H1 (cell line): ENCODE results near the gene THBS1. TPM values are rescaled to one million over a fixed set of nuclear protein-coding genes. Genes with fewer than 3 reads are reported as not detected.

ENCODE experiments used
- CTCF ChIA-PET: fragments of 300-600 bp; sonication (Branson Sonifier 250); formaldehyde crosslinking; loops from one replicate; lab custom pipeline; 2021; ENCODE audit not compliant: partially characterized antibody; lab: Charles Lee
- POLR2A ChIA-PET: fragments of 300-600 bp; sonication (Branson Sonifier 250); formaldehyde crosslinking; loops from one replicate; lab custom pipeline; 2021; ENCODE audit warnings: inconsistent platforms; ENCODE audit not compliant: partially characterized antibody; lab: Charles Lee
- DNase-seq, 2 experiments: peaks; one replicate each; pipeline versions ENCODE4 v3.0.0 to v3.0.0-alpha.2; 2010 to 2022; ENCODE audit warnings: low spot score in 2 of 2, low read depth in 1 of 2, mixed read lengths in 1 of 2
- FAIRE-seq: peaks from 2 replicates; lab custom pipeline; 2011; peaks lifted over from hg19 to GRCh38; lab: Jason Lieb, UNC
- H2AFZ ChIP-seq: 2 replicates; pipeline ENCODE4 v1.8.1; 2012; ENCODE audit warnings: low read length, inconsistent platforms
- H2AK5ac ChIP-seq: 2 replicates; pipeline ENCODE4 v1.6.1; 2013; ENCODE audit warnings: low read depth, low read length
- H2BK120ac ChIP-seq: replicated peaks from 2 replicates; pipeline ENCODE3; 2013; ENCODE audit warnings: low read depth, low read length, inconsistent platforms
- H2BK12ac ChIP-seq: 2 replicates; pipeline ENCODE4 v1.6.1; 2013; ENCODE audit warnings: low read depth, low read length
- H2BK15ac ChIP-seq: 2 replicates; pipeline ENCODE4 v1.6.1; 2013; ENCODE audit warnings: low read length
- H2BK20ac ChIP-seq: 2 replicates; pipeline ENCODE4 v1.6.1; 2013; ENCODE audit warnings: low read length
- H2BK5ac ChIP-seq: 2 replicates; pipeline ENCODE4 v1.6.1; 2013; ENCODE audit warnings: low read depth, low read length
- H3K14ac ChIP-seq: 2 replicates; pipeline ENCODE4 v1.6.1; 2013; ENCODE audit warnings: inconsistent platforms; ENCODE audit not compliant: insufficient read length
- H3K18ac ChIP-seq: 2 replicates; pipeline ENCODE4 v1.6.1; 2013; ENCODE audit warnings: low read length; ENCODE audit errors: extremely low read depth
- H3K23ac ChIP-seq: 2 replicates; pipeline ENCODE4 v1.6.1; 2013; ENCODE audit warnings: inconsistent platforms; ENCODE audit not compliant: insufficient read length
- H3K23me2 ChIP-seq: 2 replicates; pipeline ENCODE4 v1.6.1; 2013; ENCODE audit warnings: low read depth, low read length
- H3K27ac ChIP-seq: 2 replicates; pipeline ENCODE4 v1.6.1; 2011; ENCODE audit warnings: low read depth, low read length, inconsistent platforms
- H3K27me3 ChIP-seq, 4 experiments: replicated peaks in 1 of 4; 1 replicate in 1 of 4; 2 replicates in 3 of 4; pipeline versions ENCODE4 v1.6.1 to v1.8.1; 2011 to 2013; ENCODE audit warnings: low read length in 3 of 4, mild to moderate bottlenecking in 3 of 4, inconsistent platforms in 2 of 4, mixed read lengths in 2 of 4, moderate library complexity in 1 of 4; ENCODE audit not compliant: control insufficient read depth in 3 of 4, insufficient read depth in 3 of 4; ENCODE audit errors: extremely low read depth in 1 of 4
- H3K36me3 ChIP-seq, 4 experiments: 2 replicates each; pipeline versions ENCODE4 v1.6.1 to v1.8.1; 2011 to 2013; ENCODE audit warnings: mild to moderate bottlenecking in 4 of 4, low read length in 3 of 4, moderate library complexity in 2 of 4, control low read depth in 1 of 4, inconsistent platforms in 1 of 4; ENCODE audit not compliant: insufficient read depth in 4 of 4, control insufficient read depth in 2 of 4
- H3K4ac ChIP-seq: replicated peaks from 2 replicates; pipeline ENCODE3; 2013; ENCODE audit warnings: low read length, low read depth, mixed read lengths, inconsistent platforms; ENCODE audit not compliant: insufficient read length
- H3K4me1 ChIP-seq, 4 experiments: replicated peaks in 1 of 4; 1 replicate in 1 of 4; 2 replicates in 3 of 4; pipeline versions ENCODE4 v1.6.1 to v1.8.1; 2011 to 2013; ENCODE audit warnings: low read length in 3 of 4, inconsistent platforms in 2 of 4, mixed read lengths in 1 of 4; ENCODE audit not compliant: insufficient read depth in 4 of 4, control insufficient read depth in 3 of 4
- H3K4me2 ChIP-seq, 2 experiments: 2 replicates each; pipeline versions ENCODE4 v1.6.1 to v1.8.1; 2011 to 2013; ENCODE audit warnings: low read depth in 2 of 2, low read length in 2 of 2, control low read depth in 1 of 2, inconsistent platforms in 1 of 2, mild to moderate bottlenecking in 1 of 2; ENCODE audit not compliant: insufficient read depth in 1 of 2
- H3K4me3 ChIP-seq, 4 experiments: fragments of 200-600, 300-600 bp in 1 of 4; sonication (generic), shearing (Covaris generic), sonication (Bioruptor Twin) in 1 of 4; 2 replicates each; pipeline versions ENCODE4 v1.5.1 to v1.8.1; 2011 to 2016; ENCODE audit warnings: low read length in 4 of 4, low read depth in 3 of 4, control low read depth in 2 of 4, inconsistent platforms in 2 of 4, mild to moderate bottlenecking in 2 of 4, mixed read lengths in 1 of 4, moderate library complexity in 1 of 4; ENCODE audit not compliant: insufficient read depth in 2 of 4; ENCODE audit errors: extremely low read depth in 1 of 4
- H3K56ac ChIP-seq: replicated peaks from 2 replicates; pipeline ENCODE3; 2013; ENCODE audit warnings: low read depth, mild to moderate bottlenecking, mixed read lengths, low read length, inconsistent platforms; ENCODE audit not compliant: insufficient read length
- H3K79me1 ChIP-seq: 2 replicates; pipeline ENCODE4 v1.6.1; 2013; ENCODE audit warnings: low read depth, low read length, control low read depth
- H3K79me2 ChIP-seq, 2 experiments: 2 replicates each; pipeline versions ENCODE4 v1.6.1 to v1.8.1; 2012 to 2013; ENCODE audit warnings: low read length in 2 of 2, mild to moderate bottlenecking in 2 of 2, inconsistent platforms in 1 of 2; ENCODE audit not compliant: insufficient read depth in 2 of 2, control insufficient read depth in 1 of 2
- H3K9ac ChIP-seq, 4 experiments: replicated peaks in 1 of 4; 1 replicate in 1 of 4; 2 replicates in 3 of 4; pipeline versions ENCODE4 v1.6.1 to v1.8.1; 2011 to 2013; ENCODE audit warnings: low read depth in 3 of 4, low read length in 3 of 4, control low read depth in 2 of 4, mild to moderate bottlenecking in 2 of 4, moderate library complexity in 2 of 4, inconsistent platforms in 1 of 4; ENCODE audit errors: extremely low read depth in 1 of 4
- H3K9me3 ChIP-seq, 2 experiments: 2 replicates each; pipeline versions ENCODE4 v1.6.1 to v1.8.1; 2012 to 2013; ENCODE audit warnings: mild to moderate bottlenecking in 2 of 2, moderate library complexity in 2 of 2, control low read depth in 1 of 2, inconsistent platforms in 1 of 2, low read depth in 1 of 2, low read length in 1 of 2, mixed read lengths in 1 of 2; ENCODE audit not compliant: insufficient read depth in 2 of 2
- H4K20me1 ChIP-seq, 2 experiments: replicated peaks in 1 of 2; 2 replicates each; pipeline versions ENCODE3 to v1.8.1; 2011 to 2013; ENCODE audit warnings: inconsistent platforms in 2 of 2, low read length in 2 of 2, mild to moderate bottlenecking in 1 of 2; ENCODE audit not compliant: insufficient read depth in 2 of 2, control insufficient read depth in 1 of 2
- H4K5ac ChIP-seq: 2 replicates; pipeline ENCODE4 v1.6.1; 2013; ENCODE audit warnings: low read length, low read depth, mixed read lengths, inconsistent platforms; ENCODE audit not compliant: insufficient read length
- H4K8ac ChIP-seq: 2 replicates; pipeline ENCODE4 v1.8.0; 2013; ENCODE audit warnings: mild to moderate bottlenecking, moderate library complexity, low read length, inconsistent platforms; ENCODE audit not compliant: insufficient read depth; ENCODE audit errors: extremely low read depth
- H4K91ac ChIP-seq: replicated peaks from 2 replicates; pipeline ENCODE3; 2013; ENCODE audit warnings: low read length, mixed read lengths, inconsistent platforms; ENCODE audit not compliant: insufficient read length
- CEBPB ChIP-seq: IDR thresholded peaks from 2 replicates; pipeline ENCODE4 v1.6.1; 2012; ENCODE audit warnings: low read depth, low read length
- CTBP2 ChIP-seq: IDR thresholded peaks from 2 replicates; pipeline ENCODE4 v1.7.0; 2011; ENCODE audit warnings: borderline replicate concordance, mild to moderate bottlenecking, moderate library complexity, mixed read lengths, low read length; ENCODE audit not compliant: insufficient read depth, insufficient read length
- HDAC2 ChIP-seq, 2 experiments: fragments of 300-600 bp in 1 of 2; sonication (generic) in 1 of 2; IDR thresholded peaks; 2 replicates each; pipeline ENCODE4 v1.6.1; 2011 to 2012; ENCODE audit warnings: low read depth in 2 of 2, low read length in 2 of 2, mild to moderate bottlenecking in 2 of 2, moderate library complexity in 2 of 2, borderline replicate concordance in 1 of 2, inconsistent platforms in 1 of 2
- KDM1A ChIP-seq: fragments of 200-600, 300-600 bp; sonication (generic); IDR thresholded peaks from 2 replicates; pipeline ENCODE4 v1.7.1; 2016; ENCODE audit warnings: mild to moderate bottlenecking, low read length, borderline replicate concordance
- MAFK ChIP-seq: IDR thresholded peaks from 2 replicates; pipeline ENCODE4 v1.6.1; 2012; ENCODE audit warnings: low read depth, mild to moderate bottlenecking, improper control_type of control experiment, low read length
- NRF1 ChIP-seq: IDR thresholded peaks from 2 replicates; pipeline ENCODE4 v1.6.1; 2011; ENCODE audit warnings: mild to moderate bottlenecking, low read depth, low read length, improper control_type of control experiment
- POLR2A ChIP-seq, 2 experiments: IDR thresholded peaks; 1 replicate in 1 of 2; 2 replicates in 1 of 2; pipeline ENCODE4 v1.6.1; 2011; ENCODE audit warnings: low read depth in 2 of 2, low read length in 2 of 2, mild to moderate bottlenecking in 2 of 2; ENCODE audit errors: control extremely low read depth in 1 of 2
- RAD21 ChIP-seq, 2 experiments: IDR thresholded peaks in 1 of 2; conservative IDR thresholded peaks in 1 of 2; 2 replicates each; pipeline ENCODE4 v1.6.1; 2011; ENCODE audit warnings: low read depth in 2 of 2, low read length in 2 of 2, improper control_type of control experiment in 1 of 2, inconsistent platforms in 1 of 2, mild to moderate bottlenecking in 1 of 2, moderate library complexity in 1 of 2
- RBBP5 ChIP-seq: IDR thresholded peaks from 2 replicates; pipeline ENCODE4 v1.7.1; 2012; ENCODE audit warnings: low read depth, mild to moderate bottlenecking, inconsistent platforms, low read length, moderate library complexity, borderline replicate concordance
- SIX5 ChIP-seq: IDR thresholded peaks from 2 replicates; pipeline ENCODE4 v1.6.1; 2011; ENCODE audit warnings: mild to moderate bottlenecking, low read depth, low read length
- TAF7 ChIP-seq: optimal IDR thresholded peaks from 2 replicates; pipeline ENCODE3; 2011; ENCODE audit warnings: low read depth, mild to moderate bottlenecking, inconsistent platforms, low read length, moderate library complexity, borderline replicate concordance
- YY1 ChIP-seq: IDR thresholded peaks from 2 replicates; pipeline ENCODE4 v1.6.1; 2011; ENCODE audit warnings: low read depth, mild to moderate bottlenecking, low read length
- WGBS, 2 experiments: shearing (Covaris generic) in 1 of 2; methylation state at CpG; one replicate each; pipeline versions ENCODE4 v1.1.6 to v1.1.7; 2013 to 2015; ENCODE audit warnings: low lambda C conversion rate in 2 of 2, mixed read lengths in 2 of 2, inconsistent platforms in 1 of 2, low coverage in 1 of 2, missing lambda C conversion rate in 1 of 2; ENCODE audit not compliant: insufficient replicate concordance in 2 of 2, insufficient coverage in 1 of 2, insufficient read length in 1 of 2; ENCODE audit errors: extremely low coverage in 1 of 2, missing lambda C conversion rate in 1 of 2; 5-methylcytosine and 5-hydroxymethylcytosine counted together
- polyA plus RNA-seq, 7 experiments: library from polyadenylated mRNA; depleted of rRNA in 3 of 7; stranded (reverse) in 5 of 7; unstranded in 2 of 7; fragments of >200 nt in 5 of 7; fragments of 200-250 nt in 2 of 7; gene quantifications; 1 replicate in 5 of 7; 2 replicates in 1 of 7; 4 replicates in 1 of 7; pipeline versions ENCODE4 v1.2.1 to v1.2.3, GENCODE V29; 2011 to 2013; ENCODE audit warnings: missing spikeins in 2 of 7, mixed read lengths in 2 of 7
- total RNA-seq: library from RNA; stranded (reverse); fragmentation: NEBNext Ultra II Directional; extraction: Animal tissue kit (Norgen Biotek cat#: 25700); gene quantifications from 2 replicates; pipeline ENCODE4 v1.2.1, GENCODE V29; 2021

The THBS1 gene
- total and polyA plus RNA-seq, 2 of the 8 experiments (the other 6 are each of a cell fraction or from before 2014, with no cell fraction given): 10.3 to 63.3 TPM

DNA sequence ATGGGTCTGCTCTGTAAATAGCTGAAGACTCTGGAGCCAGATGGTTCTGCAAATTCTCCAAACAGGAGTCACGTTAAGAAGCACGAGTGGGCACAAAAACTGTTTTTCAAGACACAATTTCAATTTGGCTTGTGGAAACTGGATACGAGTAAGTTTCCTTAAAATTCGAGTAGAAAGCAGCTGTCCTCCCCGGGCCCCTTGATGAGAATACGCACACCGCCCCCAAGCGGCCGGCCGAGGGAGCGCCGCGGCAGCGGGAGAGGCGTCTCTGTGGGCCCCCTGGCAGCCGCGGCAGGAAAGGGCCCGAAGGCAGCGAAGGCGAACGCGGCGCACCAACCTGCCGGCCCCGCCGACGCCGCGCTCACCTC lies 778 bp upstream of the THBS1 start:
- no peak overlapping the region for H4K5ac ChIP-seq
- WGBS, 2 experiments: 3% methylated on average over 28 of the region's 29 CpGs; no CpG with 5 or more reads in 1 of the 2 experiments
- peaks cover 0 to 20% of the 10 kb centered on the region in 2 experiments; a peak in 2 of 4 replicates for H3K79me2 ChIP-seq
- H3K4me2 ChIP-seq: peak overlapping the region; percentile 70 to 91
- peaks cover 10% of the 10 kb centered on the region for H3K23me2 ChIP-seq
- peaks cover 9 to 24% (median 11%) of the 10 kb centered on the region in 4 experiments for H3K4me1 ChIP-seq
- H2BK120ac ChIP-seq: no peak overlapping the region
- H2AFZ ChIP-seq: no peak overlapping the region; the same call in 1 of the 2 replicates
- FAIRE-seq (no peak), DNase-seq (peak; percentile 71 to 99)
- no peak overlapping the region for H3K14ac ChIP-seq
- no peak overlapping the region for H3K4ac ChIP-seq
- H3K27me3 ChIP-seq: peaks cover 0 to 5% (median 0%) of the 10 kb centered on the region in 4 experiments; a peak in 2 of 7 replicates
- peak overlapping the region; percentile 44 to 94 (median 81) for H3K9ac ChIP-seq
- peaks cover 15 to 27% (median 18%) of the 10 kb centered on the region in 4 experiments for H3K36me3 ChIP-seq
- no peak overlapping the region for H3K56ac ChIP-seq
- no peak overlapping the region for H4K91ac ChIP-seq
- H2AK5ac ChIP-seq: no peak overlapping the region; the same call in 1 of the 2 replicates
- H4K8ac ChIP-seq: peak overlapping the region; percentile 97; the same call in 1 of the 2 replicates
- H3K27ac ChIP-seq: peak overlapping the region; percentile 87; the same call in 1 of the 2 replicates
- peak overlapping the region; percentile 83 for H2BK5ac ChIP-seq
- no peak overlapping the region for H3K23ac ChIP-seq
- peak overlapping the region; percentile 92; the same call in 1 of the 2 replicates for H3K18ac ChIP-seq
- H4K20me1 ChIP-seq: peaks cover 0 to 2% of the 10 kb centered on the region in 2 experiments
- POLR2A ChIA-PET: interaction anchor here (0.7 to 6.3 kb wide), 79 partner anchors 10 to 878 kb away, joined by 3 to 117 read pairs (median 4); partner anchors contain the start of gene FSIP1
- H2BK15ac ChIP-seq: no peak overlapping the region
- peak overlapping the region; percentile 58 to 81 (median 79) for H3K4me3 ChIP-seq
- H2BK12ac ChIP-seq: peak overlapping the region; percentile 30; the same call in 1 of the 2 replicates
- H2BK20ac ChIP-seq: peak overlapping the region; percentile 73; the same call in 1 of the 2 replicates
- CTCF ChIA-PET: interaction anchor here (0.8 to 3.3 kb wide), 33 partner anchors 9 to 874 kb away, joined by 3 to 18 read pairs (median 4); no protein-coding TSS in a partner anchor
- no peaks in the 10 kb centered on the region for H3K9me3 ChIP-seq
- H3K79me1 ChIP-seq: 0 out of 2 replicates have a peak, but pooled peaks cover 3% of the 10 kb centered on the region
- TF ChIP-seq RBBP5 (0 out of 2 replicates have a peak, but pooled peaks have one; percentile 36), CTBP2 (no peak), HDAC2 (IDR thresholded peaks at IDR 0.05; ENCODE audit: borderline replicate concordance in 1 of 2, low read depth in 2 of 2, low read length in 2 of 2) (0 out of 4 replicates have a peak, but pooled peaks of 1 of the 2 experiments have one; percentile 73), NRF1 (no peak), RAD21 (IDR thresholded peaks at IDR 0.05 in 1 of 2, conservative IDR thresholded peaks at IDR 0.05 in 1 of 2; ENCODE audit: low read depth in 2 of 2, low read length in 2 of 2) (peak; percentile 85 to 90), POLR2A (IDR thresholded peaks at IDR 0.05; ENCODE audit: control extremely low read depth in 1 of 2, low read depth in 2 of 2, low read length in 2 of 2) (peak; percentile 28 to 44; a peak in 2 of 3 replicates), KDM1A (no peak), MAFK (0 out of 2 replicates have a peak, but pooled peaks have one; percentile 1), CEBPB (no peak), YY1 (no peak), TAF7 (peak; percentile 80), SIX5 (no peak)
